Measurements from ENCODE around the gene CHDH. TPM values are rescaled to one million over a fixed set of nuclear protein-coding genes. Genes with fewer than 3 reads are reported as not detected.

The CHDH gene
- 1 to 10 TPM; 2.4 to 10.0 (median 6.7) TPM for polyA plus RNA-seq (ENCODE audit: insufficient read length in 4 of 4)

GRCh38 chr3:53846134-53846850 is at the start of gene CHDH, which contains the start of gene IL17RB:
TSS of gene CHDH (minus strand) at chr3:53846419. CDS start at chr3:53824008, 22,411 bp downstream.
TSS of gene IL17RB (plus strand) at chr3:53846568. CDS start at chr3:53846589, 21 bp downstream.
- peak in 1 of 4 donors; percentile 39 for DNase-seq (ENCODE audit: low read depth in 4 of 4, low spot score in 3 of 4)

- no peak for DNase-seq (ENCODE audit: low read depth in 4 of 4, low spot score in 3 of 4)
Observed at GRCh38 chr3:53892286-53892637, 46.0 kb upstream of the CHDH start.

GRCh38 chr3:53891497-53892285 is 45.5 kb upstream of the CHDH start, which contains the start of gene SELENOK:
TSS of gene SELENOK (minus strand) at chr3:53891859.
- DNase-seq (ENCODE audit: low read depth in 4 of 4, low spot score in 3 of 4) = peak; percentile 96 to 99 (median 98)

GRCh38 chr3:53890726-53891475 is 44.7 kb upstream of the CHDH start:
- peak in 2 of 4 donors; percentile 22 to 29 for DNase-seq (ENCODE audit: low read depth in 4 of 4, low spot score in 3 of 4)

- no peak for DNase-seq (ENCODE audit: low read depth in 4 of 4, low spot score in 3 of 4)
Observed at GRCh38 chr3:53888232-53888631, 42.0 kb upstream of the CHDH start.

- DNase-seq (ENCODE audit: low read depth in 4 of 4, low spot score in 3 of 4) = no peak
Observed at GRCh38 chr3:53887446-53887845, 41.2 kb upstream of the CHDH start.

GRCh38 chr3:53885239-53885638 is 39.0 kb upstream of the CHDH start:
- no peak for DNase-seq (ENCODE audit: low read depth in 4 of 4, low spot score in 3 of 4)

- no peak for DNase-seq (ENCODE audit: low read depth in 4 of 4, low spot score in 3 of 4)
Observed at GRCh38 chr3:53884623-53885022, 38.4 kb upstream of the CHDH start.

- no peak for DNase-seq (ENCODE audit: low read depth in 4 of 4, low spot score in 3 of 4)
Observed at GRCh38 chr3:53883008-53883407, 36.8 kb upstream of the CHDH start.

- DNase-seq (ENCODE audit: low read depth in 4 of 4, low spot score in 3 of 4) = peak; percentile 71 to 84 (median 74)
Observed at GRCh38 chr3:53881691-53882593, 35.7 kb upstream of the CHDH start, which contains the start of gene ACTR8. TSS of gene ACTR8 (minus strand) at chr3:53882152. CDS start at chr3:53882101, 51 bp downstream.

GRCh38 chr3:53880396-53881345 is 34.5 kb upstream of the CHDH start:
- peak in 1 of 4 donors; percentile 7 for DNase-seq (ENCODE audit: low read depth in 4 of 4, low spot score in 3 of 4)

- DNase-seq (ENCODE audit: low read depth in 4 of 4, low spot score in 3 of 4) = no peak
Observed at GRCh38 chr3:53865732-53866499, 19.7 kb upstream of the CHDH start.

GRCh38 chr3:53863145-53863544 is 16.9 kb upstream of the CHDH start:
- DNase-seq (ENCODE audit: low read depth in 4 of 4, low spot score in 3 of 4) = no peak

- no peak for DNase-seq (ENCODE audit: low read depth in 4 of 4, low spot score in 3 of 4)
Observed at GRCh38 chr3:53862241-53862640, 16.0 kb upstream of the CHDH start.

GRCh38 chr3:53860196-53860595 is 14.0 kb upstream of the CHDH start:
- DNase-seq (ENCODE audit: low read depth in 4 of 4, low spot score in 3 of 4) = no peak

GRCh38 chr3:53859178-53859577 is 13.0 kb upstream of the CHDH start:
- no peak for DNase-seq (ENCODE audit: low read depth in 4 of 4, low spot score in 3 of 4)

GRCh38 chr3:53858096-53858741 is 12.0 kb upstream of the CHDH start:
- no peak for DNase-seq (ENCODE audit: low read depth in 4 of 4, low spot score in 3 of 4)
